ENCODE results near the gene PPP1CC.

- TF ChIP-seq, protein P1, sequence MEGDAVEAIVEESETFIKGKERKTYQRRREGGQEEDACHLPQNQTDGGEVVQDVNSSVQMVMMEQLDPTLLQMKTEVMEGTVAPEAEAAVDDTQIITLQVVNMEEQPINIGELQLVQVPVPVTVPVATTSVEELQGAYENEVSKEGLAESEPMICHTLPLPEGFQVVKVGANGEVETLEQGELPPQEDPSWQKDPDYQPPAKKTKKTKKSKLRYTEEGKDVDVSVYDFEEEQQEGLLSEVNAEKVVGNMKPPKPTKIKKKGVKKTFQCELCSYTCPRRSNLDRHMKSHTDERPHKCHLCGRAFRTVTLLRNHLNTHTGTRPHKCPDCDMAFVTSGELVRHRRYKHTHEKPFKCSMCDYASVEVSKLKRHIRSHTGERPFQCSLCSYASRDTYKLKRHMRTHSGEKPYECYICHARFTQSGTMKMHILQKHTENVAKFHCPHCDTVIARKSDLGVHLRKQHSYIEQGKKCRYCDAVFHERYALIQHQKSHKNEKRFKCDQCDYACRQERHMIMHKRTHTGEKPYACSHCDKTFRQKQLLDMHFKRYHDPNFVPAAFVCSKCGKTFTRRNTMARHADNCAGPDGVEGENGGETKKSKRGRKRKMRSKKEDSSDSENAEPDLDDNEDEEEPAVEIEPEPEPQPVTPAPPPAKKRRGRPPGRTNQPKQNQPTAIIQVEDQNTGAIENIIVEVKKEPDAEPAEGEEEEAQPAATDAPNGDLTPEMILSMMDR (IDR thresholded peaks at IDR 0.05; ENCODE audit: low read depth, low read length), result no peak
- no peak for TF ChIP-seq EZH2phosphoT487 (IDR thresholded peaks at IDR 0.05; ENCODE audit: low read depth)
Measured at GRCh38 chr12:110728628-110729027, 14.1 kb downstream of the PPP1CC start.

All from OCI-LY3 (cell line).